ENCODE results near the gene PAN3.

Gene PAN3

GRCh38 chr13:28172947-28173346 is 34.6 kb downstream of the PAN3 start:
- TF ChIP-seq CTCF (IDR thresholded peaks at IDR 0.05): no peak

- TF ChIP-seq CTCF (IDR thresholded peaks at IDR 0.05): no peak
Observed at GRCh38 chr13:28173793-28174192, 35.4 kb downstream of the PAN3 start.

- TF ChIP-seq CTCF (IDR thresholded peaks at IDR 0.05): no peak
Observed at GRCh38 chr13:28177327-28177726, 39.0 kb downstream of the PAN3 start.

GRCh38 chr13:28177877-28178276 is 39.5 kb downstream of the PAN3 start:
- no peak for TF ChIP-seq CTCF (IDR thresholded peaks at IDR 0.05)

GRCh38 chr13:28179974-28180373 is 41.6 kb downstream of the PAN3 start:
- TF ChIP-seq CTCF (IDR thresholded peaks at IDR 0.05): no peak

GRCh38 chr13:28181413-28181812 is 43.1 kb downstream of the PAN3 start:
- no peak for TF ChIP-seq CTCF (IDR thresholded peaks at IDR 0.05)

GRCh38 chr13:28185256-28185655 is 46.9 kb downstream of the PAN3 start:
- TF ChIP-seq CTCF (IDR thresholded peaks at IDR 0.05): no peak

GRCh38 chr13:28199089-28199488 is 60.7 kb downstream of the PAN3 start:
- TF ChIP-seq CTCF (IDR thresholded peaks at IDR 0.05): no peak
